HG03460 (cell line): ENCODE measurements around the gene PPM1J.
"Not testable (repeated sequence)": the region's sequence is repeated elsewhere in the genome, so short reads cannot be mapped to it uniquely, and the experiment has no call there.

Experiments used
- ATAC-seq: cut with Tn5 transposase; IDR thresholded peaks from one replicate; pipeline ENCODE4 v1.9.1; 2021; ENCODE audit not compliant: unreplicated experiment

Gene PPM1J

GRCh38 chr1:112722601-112723510 lies 7.7 kb upstream of the PPM1J start:
- ATAC-seq: no peak

GRCh38 chr1:112721966-112722524 lies 6.9 kb upstream of the PPM1J start:
- ATAC-seq: no peak

GRCh38 chr1:112721294-112721693 lies 6.2 kb upstream of the PPM1J start:
- ATAC-seq: not testable (repeated sequence)

- ATAC-seq: no peak
Observed at GRCh38 chr1:112720800-112721199, 5.7 kb upstream of the PPM1J start.

GRCh38 chr1:112719706-112720105 lies 4.6 kb upstream of the PPM1J start:
- no peak for ATAC-seq

GRCh38 chr1:112718691-112719418 lies 3.7 kb upstream of the PPM1J start:
- ATAC-seq: no peak

GRCh38 chr1:112717263-112717873 lies 2.2 kb upstream of the PPM1J start:
- ATAC-seq: no peak

GRCh38 chr1:112716133-112716720 lies 1.1 kb upstream of the PPM1J start:
- ATAC-seq: no peak

GRCh38 chr1:112714313-112715263 lies 544 bp downstream of the PPM1J start:
- peak; percentile 1 for ATAC-seq

GRCh38 chr1:112713466-112714312 lies 1.4 kb downstream of the PPM1J start:
- ATAC-seq: peak; percentile 34

- ATAC-seq: no peak
Observed at GRCh38 chr1:112712701-112713128, 2.4 kb downstream of the PPM1J start.

- ATAC-seq: no peak
Observed at GRCh38 chr1:112712191-112712590, 2.9 kb downstream of the PPM1J start.

- no peak for ATAC-seq
Observed at GRCh38 chr1:112711670-112712069, 3.5 kb downstream of the PPM1J start.

- no peak for ATAC-seq
Observed at GRCh38 chr1:112711041-112711440, 4.1 kb downstream of the PPM1J start.

GRCh38 chr1:112710586-112710985 lies 4.5 kb downstream of the PPM1J start:
- ATAC-seq: no peak

GRCh38 chr1:112710159-112710558 lies 5.0 kb downstream of the PPM1J start:
- no peak for ATAC-seq

- ATAC-seq: no peak
Observed at GRCh38 chr1:112708489-112708888, 6.6 kb downstream of the PPM1J start.

GRCh38 chr1:112708002-112708448 lies 7.1 kb downstream of the PPM1J start:
- ATAC-seq: no peak
